Measurements from ENCODE around the gene SLC25A34.

Gene SLC25A34

GRCh38 chr1:15770313-15770962, 34.4 kb downstream of the SLC25A34 start:
- Histone ChIP-seq H3K27ac (replicated peaks; ENCODE audit: low read length) (no peak overlapping the region), H3K27me3 (ENCODE audit: control insufficient read depth in 3 of 3, insufficient read depth in 3 of 3, low read depth in 1 of 3, low read length in 3 of 3) (no peaks in the 10 kb centered on the region), H3K9ac (ENCODE audit: low read depth, low read length, poor library complexity) (no peak overlapping the region), H3K36me3 (replicated peaks in 1 of 2; ENCODE audit: control insufficient read depth in 2 of 2, insufficient read depth in 2 of 2, low read length in 2 of 2) (peaks cover 25 to 53% of the 10 kb centered on the region in 2 donors), H4K91ac (ENCODE audit: low read depth, low read length, poor library complexity) (no peak overlapping the region), H4K8ac (ENCODE audit: low read depth, low read length) (no peak overlapping the region), H2BK15ac (ENCODE audit: low read length) (no peak overlapping the region), H2BK5ac (ENCODE audit: low read length) (peak overlapping the region; percentile 39), H2AFZ (ENCODE audit: low read length) (no peak overlapping the region), H3K4me2 (ENCODE audit: insufficient read depth, low read length, poor library complexity, severe bottlenecking) (no peak overlapping the region), H3K9me3 (replicated peaks in 1 of 2; ENCODE audit: control insufficient read depth in 2 of 2, insufficient read depth in 1 of 2, low read depth in 1 of 2, low read length in 2 of 2) (peaks cover 0 to 2% of the 10 kb centered on the region in 2 donors), H3K18ac (ENCODE audit: low read length) (peak overlapping the region; percentile 85), H3K4me3 (ENCODE audit: low read length in 2 of 2) (peak overlapping the region in 1 of 2 donors; percentile 11), H3K23ac (ENCODE audit: low read depth, low read length, poor library complexity) (peak overlapping the region; percentile 91), H2BK12ac (ENCODE audit: low read length) (no peak overlapping the region), H2BK120ac (ENCODE audit: low read depth, low read length) (no peak overlapping the region), H3K4me1 (ENCODE audit: control insufficient read depth in 2 of 2, insufficient read depth in 1 of 2, low read depth in 1 of 2, low read length in 2 of 2) (no peaks in the 10 kb centered on the region), H2AK5ac (ENCODE audit: low read depth, low read length) (no peak overlapping the region), H3K79me1 (ENCODE audit: low read depth, low read length) (no peaks in the 10 kb centered on the region), H3K4ac (ENCODE audit: low read length) (no peak overlapping the region), H3K14ac (ENCODE audit: low read length) (no peak overlapping the region)
- DNase-seq (ENCODE audit: low spot score) = no peak
- WGBS, 2 donors (ENCODE audit: extremely low coverage in 2 of 2, insufficient read length in 2 of 2, insufficient replicate concordance in 1 of 2) = no CpG with 5 or more reads among the region's 14 CpGs

GRCh38 chr1:15771836-15772515, 35.9 kb downstream of the SLC25A34 start:
- Histone ChIP-seq H2BK12ac (ENCODE audit: low read length) (no peak overlapping the region), H3K4ac (ENCODE audit: low read length) (no peak overlapping the region), H2BK5ac (ENCODE audit: low read length) (no peak overlapping the region), H2AFZ (ENCODE audit: low read length) (no peak overlapping the region), H3K36me3 (replicated peaks in 1 of 2; ENCODE audit: control insufficient read depth in 2 of 2, insufficient read depth in 2 of 2, low read length in 2 of 2) (peaks cover 23 to 56% of the 10 kb centered on the region in 2 donors), H3K4me3 (ENCODE audit: low read length in 2 of 2) (no peak overlapping the region), H3K4me1 (ENCODE audit: control insufficient read depth in 2 of 2, insufficient read depth in 1 of 2, low read depth in 1 of 2, low read length in 2 of 2) (no peaks in the 10 kb centered on the region), H3K9ac (ENCODE audit: low read depth, low read length, poor library complexity) (no peak overlapping the region), H4K91ac (ENCODE audit: low read depth, low read length, poor library complexity) (no peak overlapping the region), H3K9me3 (replicated peaks in 1 of 2; ENCODE audit: control insufficient read depth in 2 of 2, insufficient read depth in 1 of 2, low read depth in 1 of 2, low read length in 2 of 2) (peaks cover 0 to 2% of the 10 kb centered on the region in 2 donors), H3K4me2 (ENCODE audit: insufficient read depth, low read length, poor library complexity, severe bottlenecking) (no peak overlapping the region), H4K8ac (ENCODE audit: low read depth, low read length) (no peak overlapping the region), H3K14ac (ENCODE audit: low read length) (no peak overlapping the region), H3K27me3 (ENCODE audit: control insufficient read depth in 3 of 3, insufficient read depth in 3 of 3, low read depth in 1 of 3, low read length in 3 of 3) (no peaks in the 10 kb centered on the region), H2BK120ac (ENCODE audit: low read depth, low read length) (no peak overlapping the region), H3K27ac (replicated peaks; ENCODE audit: low read length) (no peak overlapping the region), H2BK15ac (ENCODE audit: low read length) (no peak overlapping the region), H3K18ac (ENCODE audit: low read length) (no peak overlapping the region), H2AK5ac (ENCODE audit: low read depth, low read length) (no peak overlapping the region), H3K23ac (ENCODE audit: low read depth, low read length, poor library complexity) (peak overlapping the region; percentile 81), H3K79me1 (ENCODE audit: low read depth, low read length) (no peaks in the 10 kb centered on the region)
- WGBS, 2 donors (ENCODE audit: extremely low coverage in 2 of 2, insufficient read length in 2 of 2, insufficient replicate concordance in 1 of 2) = no CpG with 5 or more reads among the region's 6 CpGs
- DNase-seq (ENCODE audit: low spot score) = no peak

GRCh38 chr1:15775706-15776105, 39.6 kb downstream of the SLC25A34 start:
- Histone ChIP-seq H3K9ac (ENCODE audit: low read depth, low read length, poor library complexity) (no peak overlapping the region), H2BK12ac (ENCODE audit: low read length) (no peak overlapping the region), H2BK5ac (ENCODE audit: low read length) (no peak overlapping the region), H3K14ac (ENCODE audit: low read length) (no peak overlapping the region), H3K4me2 (ENCODE audit: insufficient read depth, low read length, poor library complexity, severe bottlenecking) (no peak overlapping the region), H3K23ac (ENCODE audit: low read depth, low read length, poor library complexity) (no peak overlapping the region), H3K27me3 (ENCODE audit: control insufficient read depth in 3 of 3, insufficient read depth in 3 of 3, low read depth in 1 of 3, low read length in 3 of 3) (no peaks in the 10 kb centered on the region), H2BK120ac (ENCODE audit: low read depth, low read length) (no peak overlapping the region), H3K4ac (ENCODE audit: low read length) (no peak overlapping the region), H3K4me3 (ENCODE audit: low read length in 2 of 2) (no peak overlapping the region), H2AFZ (ENCODE audit: low read length) (no peak overlapping the region), H3K36me3 (replicated peaks in 1 of 2; ENCODE audit: control insufficient read depth in 2 of 2, insufficient read depth in 2 of 2, low read length in 2 of 2) (peaks cover 13 to 55% of the 10 kb centered on the region in 2 donors), H3K27ac (replicated peaks; ENCODE audit: low read length) (no peak overlapping the region), H4K91ac (ENCODE audit: low read depth, low read length, poor library complexity) (no peak overlapping the region), H2AK5ac (ENCODE audit: low read depth, low read length) (no peak overlapping the region), H3K18ac (ENCODE audit: low read length) (no peak overlapping the region), H2BK15ac (ENCODE audit: low read length) (no peak overlapping the region), H4K8ac (ENCODE audit: low read depth, low read length) (no peak overlapping the region), H3K9me3 (replicated peaks in 1 of 2; ENCODE audit: control insufficient read depth in 2 of 2, insufficient read depth in 1 of 2, low read depth in 1 of 2, low read length in 2 of 2) (peaks cover 0 to 2% of the 10 kb centered on the region in 2 donors), H3K4me1 (ENCODE audit: control insufficient read depth in 2 of 2, insufficient read depth in 1 of 2, low read depth in 1 of 2, low read length in 2 of 2) (no peaks in the 10 kb centered on the region), H3K79me1 (ENCODE audit: low read depth, low read length) (no peaks in the 10 kb centered on the region)
- no CpG with 5 or more reads among the region's 2 CpGs for WGBS, 2 donors (ENCODE audit: extremely low coverage in 2 of 2, insufficient read length in 2 of 2, insufficient replicate concordance in 1 of 2)
- DNase-seq (ENCODE audit: low spot score) = no peak

GRCh38 chr1:15777909-15778707, 42.0 kb downstream of the SLC25A34 start:
- peaks cover 0 to 2% of the 10 kb centered on the region in 2 donors for H3K9me3 ChIP-seq (replicated peaks in 1 of 2; ENCODE audit: control insufficient read depth in 2 of 2, insufficient read depth in 1 of 2, low read depth in 1 of 2, low read length in 2 of 2)
- no peak overlapping the region for H2AK5ac ChIP-seq (ENCODE audit: low read depth, low read length)
- no peak overlapping the region for H3K4ac ChIP-seq (ENCODE audit: low read length)
- no peak overlapping the region for H3K9ac ChIP-seq (ENCODE audit: low read depth, low read length, poor library complexity)
- DNase-seq (ENCODE audit: low spot score) = no peak
- H2BK5ac ChIP-seq (ENCODE audit: low read length) = no peak overlapping the region
- H3K23ac ChIP-seq (ENCODE audit: low read depth, low read length, poor library complexity) = no peak overlapping the region
- no peak overlapping the region for H3K4me2 ChIP-seq (ENCODE audit: insufficient read depth, low read length, poor library complexity, severe bottlenecking)
- H3K79me1 ChIP-seq (ENCODE audit: low read depth, low read length) = no peaks in the 10 kb centered on the region
- H3K14ac ChIP-seq (ENCODE audit: low read length) = no peak overlapping the region
- H2BK120ac ChIP-seq (ENCODE audit: low read depth, low read length) = no peak overlapping the region
- H3K27me3 ChIP-seq (ENCODE audit: control insufficient read depth in 3 of 3, insufficient read depth in 3 of 3, low read depth in 1 of 3, low read length in 3 of 3) = no peaks in the 10 kb centered on the region
- H3K36me3 ChIP-seq (replicated peaks in 1 of 2; ENCODE audit: control insufficient read depth in 2 of 2, insufficient read depth in 2 of 2, low read length in 2 of 2) = peaks cover 11 to 48% of the 10 kb centered on the region in 2 donors
- H4K91ac ChIP-seq (ENCODE audit: low read depth, low read length, poor library complexity) = no peak overlapping the region
- H3K18ac ChIP-seq (ENCODE audit: low read length) = no peak overlapping the region
- no peaks in the 10 kb centered on the region for H3K4me1 ChIP-seq (ENCODE audit: control insufficient read depth in 2 of 2, insufficient read depth in 1 of 2, low read depth in 1 of 2, low read length in 2 of 2)
- H3K4me3 ChIP-seq (ENCODE audit: low read length in 2 of 2) = no peak overlapping the region
- no peak overlapping the region for H2AFZ ChIP-seq (ENCODE audit: low read length)
- H4K8ac ChIP-seq (ENCODE audit: low read depth, low read length) = no peak overlapping the region
- no peak overlapping the region for H3K27ac ChIP-seq (replicated peaks; ENCODE audit: low read length)
- WGBS, 2 donors (ENCODE audit: extremely low coverage in 2 of 2, insufficient read length in 2 of 2, insufficient replicate concordance in 1 of 2) = no CpG with 5 or more reads among the region's 7 CpGs
- no peak overlapping the region for H2BK12ac ChIP-seq (ENCODE audit: low read length)
- H2BK15ac ChIP-seq (ENCODE audit: low read length) = no peak overlapping the region
